ENCODE data around the gene HS6ST2. TPM values are rescaled to one million over a fixed set of nuclear protein-coding genes. Genes with fewer than 3 reads are reported as not detected.

Gene HS6ST2
- total RNA-seq, 1 experiment from 2014 or later = 13.4 TPM

DNA sequence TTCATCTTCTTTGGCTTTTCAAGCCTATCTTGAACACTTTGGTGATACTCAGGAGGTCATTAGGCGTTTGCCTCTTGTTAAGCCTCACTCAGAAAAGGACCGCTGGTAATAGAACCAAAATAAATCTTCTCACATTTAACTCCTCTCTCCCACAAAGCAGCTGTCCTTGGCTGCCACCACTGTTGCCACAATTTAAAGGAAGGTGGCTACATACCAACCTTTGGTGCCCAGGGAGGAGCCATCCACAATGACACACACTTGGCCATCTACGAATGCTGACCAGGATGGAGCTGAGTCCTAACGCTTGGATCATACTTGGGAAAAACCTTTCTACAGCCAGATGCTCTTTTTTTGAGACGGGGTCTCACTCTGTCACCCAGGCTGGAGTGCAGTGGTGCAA is 210.2 kb downstream of the HS6ST2 start:
- no peak overlapping the region for H3K4me2 ChIP-seq
- H3K27ac ChIP-seq = no peak overlapping the region
- DNase-seq = no peak
- no peak overlapping the region for H2AFZ ChIP-seq
- H3K9me3 ChIP-seq (ENCODE audit: insufficient read depth, low read depth) = no peaks in the 10 kb centered on the region
- no peaks in the 10 kb centered on the region for H3K4me1 ChIP-seq (replicated peaks; ENCODE audit: insufficient read depth)
- no peak overlapping the region for H3K4me3 ChIP-seq
- no peaks in the 10 kb centered on the region for H3K9me2 ChIP-seq (ENCODE audit: insufficient read depth)
- BruUV-seq (replicated peaks) = no TSS peak
- no peaks in the 10 kb centered on the region for H3F3A ChIP-seq (ENCODE audit: insufficient read depth, low read depth)
- intact Hi-C loops (cut with micrococcal nuclease; ENCODE audit: unreplicated experiment) = loop anchor here (10.0 kb wide), 1 partner anchor 927 kb away; no protein-coding TSS in a partner anchor
- H4K20me1 ChIP-seq (ENCODE audit: insufficient read depth) = no peaks in the 10 kb centered on the region
- H3K79me2 ChIP-seq (ENCODE audit: low read depth) = no peaks in the 10 kb centered on the region
- ChIA-PET POLR2A (ENCODE audit: unreplicated experiment) (no interaction called here), CTCF (no interaction called here)
- no peaks in the 10 kb centered on the region for H3K27me3 ChIP-seq (ENCODE audit: insufficient read depth, low read depth)
- TF ChIP-seq, protein P1, sequence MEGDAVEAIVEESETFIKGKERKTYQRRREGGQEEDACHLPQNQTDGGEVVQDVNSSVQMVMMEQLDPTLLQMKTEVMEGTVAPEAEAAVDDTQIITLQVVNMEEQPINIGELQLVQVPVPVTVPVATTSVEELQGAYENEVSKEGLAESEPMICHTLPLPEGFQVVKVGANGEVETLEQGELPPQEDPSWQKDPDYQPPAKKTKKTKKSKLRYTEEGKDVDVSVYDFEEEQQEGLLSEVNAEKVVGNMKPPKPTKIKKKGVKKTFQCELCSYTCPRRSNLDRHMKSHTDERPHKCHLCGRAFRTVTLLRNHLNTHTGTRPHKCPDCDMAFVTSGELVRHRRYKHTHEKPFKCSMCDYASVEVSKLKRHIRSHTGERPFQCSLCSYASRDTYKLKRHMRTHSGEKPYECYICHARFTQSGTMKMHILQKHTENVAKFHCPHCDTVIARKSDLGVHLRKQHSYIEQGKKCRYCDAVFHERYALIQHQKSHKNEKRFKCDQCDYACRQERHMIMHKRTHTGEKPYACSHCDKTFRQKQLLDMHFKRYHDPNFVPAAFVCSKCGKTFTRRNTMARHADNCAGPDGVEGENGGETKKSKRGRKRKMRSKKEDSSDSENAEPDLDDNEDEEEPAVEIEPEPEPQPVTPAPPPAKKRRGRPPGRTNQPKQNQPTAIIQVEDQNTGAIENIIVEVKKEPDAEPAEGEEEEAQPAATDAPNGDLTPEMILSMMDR (conservative IDR thresholded peaks at IDR 0.05) = no peak
- TF ChIP-seq EZH2 (IDR thresholded peaks at IDR 0.05; ENCODE audit: low read depth) = no peak
- H3K36me3 ChIP-seq (ENCODE audit: low read depth) = no peaks in the 10 kb centered on the region

DNA sequence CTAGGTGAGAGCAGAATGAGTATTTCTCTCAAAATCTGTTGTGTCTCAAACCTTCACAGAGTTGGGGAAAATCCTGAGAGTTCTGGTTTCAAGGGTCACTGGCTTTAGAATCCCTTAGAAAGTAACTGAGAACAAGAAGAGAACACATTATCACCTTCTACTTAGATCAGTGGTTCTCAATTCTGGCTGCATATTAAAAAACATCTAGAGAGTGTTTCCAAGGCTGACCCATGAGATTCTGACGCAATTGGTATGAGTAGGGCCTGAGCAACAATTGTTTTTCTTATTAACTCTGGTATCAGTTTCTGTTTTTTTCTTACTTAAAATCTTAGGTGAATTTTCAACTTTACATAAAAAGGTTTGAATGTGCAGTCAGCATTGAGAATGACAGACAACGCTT is 212.8 kb downstream of the HS6ST2 start:
- Histone ChIP-seq H3K79me2 (ENCODE audit: low read depth) (no peaks in the 10 kb centered on the region), H3K27ac (no peak overlapping the region), H3K9me3 (ENCODE audit: insufficient read depth, low read depth) (no peaks in the 10 kb centered on the region), H3K36me3 (ENCODE audit: low read depth) (no peaks in the 10 kb centered on the region), H3K4me1 (replicated peaks; ENCODE audit: insufficient read depth) (peaks cover 15% of the 10 kb centered on the region), H3K4me3 (no peak overlapping the region), H4K20me1 (ENCODE audit: insufficient read depth) (0 out of 2 replicates have a peak, but pooled peaks cover 3% of the 10 kb centered on the region), H3K4me2 (no peak overlapping the region), H3F3A (ENCODE audit: insufficient read depth, low read depth) (no peaks in the 10 kb centered on the region), H3K27me3 (ENCODE audit: insufficient read depth, low read depth) (no peaks in the 10 kb centered on the region), H3K9me2 (ENCODE audit: insufficient read depth) (no peaks in the 10 kb centered on the region), H2AFZ (no peak overlapping the region)
- no peak for TF ChIP-seq EZH2 (IDR thresholded peaks at IDR 0.05; ENCODE audit: low read depth)
- TF ChIP-seq, protein P1 (conservative IDR thresholded peaks at IDR 0.05) = no peak
- intact Hi-C loops (cut with micrococcal nuclease; ENCODE audit: unreplicated experiment) = loop anchor here (10.0 kb wide), 1 partner anchor 929 kb away; no protein-coding TSS in a partner anchor
- CTCF ChIA-PET = no interaction called here
- no peak for DNase-seq
- POLR2A ChIA-PET (ENCODE audit: unreplicated experiment) = no interaction called here
- no TSS peak for BruUV-seq (replicated peaks)

DNA sequence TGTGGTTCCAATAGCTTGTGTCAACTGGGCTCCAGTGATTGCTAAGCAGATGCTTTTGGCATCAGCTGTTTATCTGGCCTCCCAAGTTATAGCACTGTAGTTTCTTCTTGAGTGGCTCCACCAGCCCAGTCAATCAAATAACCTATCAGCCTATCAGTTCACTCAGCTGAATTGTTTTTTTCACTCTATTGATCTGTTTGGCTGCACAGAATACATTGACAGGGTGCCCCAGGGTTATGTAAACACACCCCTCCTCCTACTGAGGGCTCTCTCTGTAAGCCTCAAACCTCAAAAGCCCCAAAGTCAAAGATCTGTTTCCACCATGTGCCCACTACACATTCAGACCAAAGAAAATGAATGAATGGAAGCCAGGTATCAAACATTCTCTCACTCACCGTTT is 214.0 kb downstream of the HS6ST2 start:
- no TSS peak for BruUV-seq (replicated peaks)
- Histone ChIP-seq H3K9me2 (ENCODE audit: insufficient read depth) (no peaks in the 10 kb centered on the region), H4K20me1 (ENCODE audit: insufficient read depth) (0 out of 2 replicates have a peak, but pooled peaks cover 6% of the 10 kb centered on the region), H3K36me3 (ENCODE audit: low read depth) (no peaks in the 10 kb centered on the region), H3K4me2 (no peak overlapping the region), H3K4me3 (no peak overlapping the region), H3K27me3 (ENCODE audit: insufficient read depth, low read depth) (no peaks in the 10 kb centered on the region), H3K4me1 (replicated peaks; ENCODE audit: insufficient read depth) (peaks cover 15% of the 10 kb centered on the region), H3F3A (ENCODE audit: insufficient read depth, low read depth) (no peaks in the 10 kb centered on the region), H3K79me2 (ENCODE audit: low read depth) (no peaks in the 10 kb centered on the region), H3K9me3 (ENCODE audit: insufficient read depth, low read depth) (no peaks in the 10 kb centered on the region), H3K27ac (no peak overlapping the region), H2AFZ (no peak overlapping the region)
- TF ChIP-seq, protein P1 (conservative IDR thresholded peaks at IDR 0.05) = no peak
- no peak for TF ChIP-seq EZH2 (IDR thresholded peaks at IDR 0.05; ENCODE audit: low read depth)
- DNase-seq = no peak
- ChIA-PET CTCF (no interaction called here), POLR2A (ENCODE audit: unreplicated experiment) (no interaction called here)
- intact Hi-C loops (cut with micrococcal nuclease; ENCODE audit: unreplicated experiment) = loop anchor here (5.0 to 10.0 kb wide), 2 partner anchors 428 to 930 kb away; no protein-coding TSS in a partner anchor

All from PC-9 (cell line).